GM19324 (cell line): ENCODE results near the gene PAXX.
"Not testable (repeated sequence)": the region's sequence is repeated elsewhere in the genome, so short reads cannot be mapped to it uniquely, and the experiment has no call there.

Experiments used
- ATAC-seq: cut with Tn5 transposase; IDR thresholded peaks from one replicate; pipeline ENCODE4 v1.9.1; 2021; ENCODE audit warnings: mild to moderate bottlenecking, moderate library complexity; ENCODE audit not compliant: unreplicated experiment, low FRiP score

PAXX gene

DNA sequence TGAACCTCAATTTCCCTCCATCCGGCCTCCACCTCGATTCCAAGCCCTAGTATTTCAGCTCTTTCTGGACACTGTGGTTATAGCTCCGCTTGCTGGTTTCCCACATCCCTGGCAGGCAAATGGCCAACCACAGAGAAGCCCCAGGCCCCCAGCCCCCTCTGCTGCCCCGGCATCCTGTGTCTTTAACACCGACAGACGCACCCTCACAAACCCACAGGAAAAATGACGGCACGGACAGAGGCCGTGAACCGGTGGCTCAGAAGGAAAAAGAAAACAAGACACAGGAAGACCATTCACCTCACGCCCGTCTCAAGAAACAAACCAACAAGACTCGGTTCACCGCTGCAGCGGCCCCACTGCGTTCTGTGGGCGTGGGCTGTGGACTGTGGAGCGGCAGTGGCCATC, 5.6 kb downstream of the PAXX start:
- no peak for ATAC-seq

- peak; percentile 51 for ATAC-seq
Measured at GRCh38 chr9:137000177-137000930, 8.1 kb downstream of the PAXX start.

DNA sequence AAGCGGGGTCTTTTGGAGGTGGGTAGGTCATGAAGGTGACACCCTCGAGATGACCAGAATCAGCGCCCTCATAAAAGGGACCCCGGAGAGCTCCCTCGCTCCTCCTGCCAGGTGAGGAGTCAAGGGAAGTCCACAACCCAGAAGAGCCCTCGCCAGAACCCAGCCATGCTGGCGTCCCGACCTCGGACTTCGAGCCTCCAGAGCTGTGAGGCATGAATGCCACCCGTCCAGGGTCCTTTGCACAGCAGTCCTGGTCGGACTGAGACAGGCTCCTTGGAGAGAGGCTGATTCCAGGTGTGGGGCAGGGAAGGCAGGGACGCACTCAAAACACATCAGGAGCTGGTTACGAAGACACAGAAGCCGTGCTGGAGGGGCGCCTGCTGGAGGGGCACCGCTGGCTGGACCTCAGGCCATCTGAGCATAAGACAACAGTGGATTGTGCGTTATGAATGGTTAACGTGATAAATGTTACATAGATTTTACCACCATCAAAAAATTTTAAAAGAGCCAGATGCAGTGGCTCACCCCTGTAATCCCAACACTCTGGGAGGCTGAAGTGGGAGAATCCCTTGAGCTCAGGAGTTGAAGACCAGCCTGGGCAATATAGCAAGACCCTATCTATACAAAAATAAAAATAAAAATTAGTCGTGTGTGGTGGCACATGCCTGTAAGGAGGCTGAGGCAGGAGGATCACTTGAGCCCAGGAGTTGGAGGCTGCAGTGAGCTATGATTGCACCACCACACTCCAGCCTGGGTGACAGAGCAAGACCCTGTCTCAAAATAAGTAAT, 9.8 kb downstream of the PAXX start:
- ATAC-seq = no peak

DNA sequence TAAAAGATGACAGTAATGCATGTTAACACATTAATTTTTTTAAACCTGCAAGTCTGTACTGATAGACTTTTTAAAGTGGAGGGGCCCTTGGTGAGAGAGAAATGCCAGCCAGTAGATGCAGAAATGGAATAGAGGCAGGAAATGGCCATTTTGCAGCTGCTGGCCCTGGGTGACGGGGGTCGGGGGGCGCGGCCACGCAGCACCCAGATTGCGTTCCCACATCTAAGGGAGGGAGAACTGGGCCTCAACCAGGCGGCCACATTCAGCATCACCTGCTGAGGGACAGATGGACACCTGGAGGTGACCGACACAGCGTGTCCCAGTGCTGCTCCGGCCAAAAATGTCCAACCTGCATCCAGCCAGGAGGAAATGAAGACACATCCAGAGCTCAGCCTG, 10.4 kb downstream of the PAXX start:
- ATAC-seq = no peak

- not testable (repeated sequence) for ATAC-seq
Measured at GRCh38 chr9:137004285-137004684, 12.1 kb downstream of the PAXX start.

- no peak for ATAC-seq
Measured at GRCh38 chr9:137006116-137007003, 14.1 kb downstream of the PAXX start.

- no peak for ATAC-seq
Measured at GRCh38 chr9:137007108-137007815, 15.0 kb downstream of the PAXX start.

GRCh38 chr9:137007816-137008270, 15.6 kb downstream of the PAXX start:
- no peak for ATAC-seq

- ATAC-seq = no peak
Measured at GRCh38 chr9:137008312-137008711, 16.1 kb downstream of the PAXX start.

- no peak for ATAC-seq
Measured at GRCh38 chr9:137009217-137009616, 17.0 kb downstream of the PAXX start.

- no peak for ATAC-seq
Measured at GRCh38 chr9:137009938-137010732, 17.9 kb downstream of the PAXX start.

GRCh38 chr9:137011156-137011555, 18.9 kb downstream of the PAXX start:
- ATAC-seq = no peak

DNA sequence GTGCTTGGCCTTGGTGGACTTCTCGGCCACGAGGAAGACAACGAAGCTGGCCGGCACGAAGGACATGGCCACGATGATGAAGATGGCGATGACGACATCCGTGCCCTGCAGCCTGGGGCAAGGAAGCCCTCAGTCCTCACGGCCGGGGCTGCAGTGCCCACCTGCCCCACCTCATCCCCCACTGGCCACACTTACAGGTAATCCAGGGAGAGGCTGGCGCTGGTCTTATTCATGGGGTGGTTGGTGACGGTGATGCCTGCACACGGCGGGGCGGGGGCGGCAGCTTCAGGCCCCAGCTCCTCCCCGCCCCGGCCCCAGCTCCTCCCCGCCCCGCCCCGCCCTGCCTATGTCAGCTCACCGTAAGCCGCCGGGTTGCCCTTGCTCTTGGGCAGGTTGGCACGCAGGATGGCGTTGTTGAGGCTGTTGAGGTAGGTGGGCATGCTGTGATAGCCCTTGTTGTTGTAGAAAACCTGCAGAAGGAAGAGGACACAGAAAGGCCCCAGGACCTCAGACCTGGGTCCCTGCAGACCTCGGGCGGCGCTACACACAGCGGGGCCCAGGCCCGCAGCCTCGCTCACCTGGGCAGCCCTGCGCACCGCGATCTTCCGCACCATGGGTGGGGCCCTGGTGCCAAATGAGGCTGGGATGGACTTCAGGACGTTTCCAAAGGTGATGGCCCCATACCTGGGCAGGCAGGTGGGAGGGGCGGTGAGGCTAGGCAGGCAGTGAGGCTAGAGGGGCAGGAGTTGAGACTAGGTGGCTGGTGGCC, 19.9 kb downstream of the PAXX start:
- ATAC-seq = no peak

GRCh38 chr9:137012694-137013570, 20.7 kb downstream of the PAXX start:
- no peak for ATAC-seq

GRCh38 chr9:137013571-137013940, 21.3 kb downstream of the PAXX start:
- no peak for ATAC-seq

GRCh38 chr9:137014166-137014565, 21.9 kb downstream of the PAXX start:
- ATAC-seq = no peak

DNA sequence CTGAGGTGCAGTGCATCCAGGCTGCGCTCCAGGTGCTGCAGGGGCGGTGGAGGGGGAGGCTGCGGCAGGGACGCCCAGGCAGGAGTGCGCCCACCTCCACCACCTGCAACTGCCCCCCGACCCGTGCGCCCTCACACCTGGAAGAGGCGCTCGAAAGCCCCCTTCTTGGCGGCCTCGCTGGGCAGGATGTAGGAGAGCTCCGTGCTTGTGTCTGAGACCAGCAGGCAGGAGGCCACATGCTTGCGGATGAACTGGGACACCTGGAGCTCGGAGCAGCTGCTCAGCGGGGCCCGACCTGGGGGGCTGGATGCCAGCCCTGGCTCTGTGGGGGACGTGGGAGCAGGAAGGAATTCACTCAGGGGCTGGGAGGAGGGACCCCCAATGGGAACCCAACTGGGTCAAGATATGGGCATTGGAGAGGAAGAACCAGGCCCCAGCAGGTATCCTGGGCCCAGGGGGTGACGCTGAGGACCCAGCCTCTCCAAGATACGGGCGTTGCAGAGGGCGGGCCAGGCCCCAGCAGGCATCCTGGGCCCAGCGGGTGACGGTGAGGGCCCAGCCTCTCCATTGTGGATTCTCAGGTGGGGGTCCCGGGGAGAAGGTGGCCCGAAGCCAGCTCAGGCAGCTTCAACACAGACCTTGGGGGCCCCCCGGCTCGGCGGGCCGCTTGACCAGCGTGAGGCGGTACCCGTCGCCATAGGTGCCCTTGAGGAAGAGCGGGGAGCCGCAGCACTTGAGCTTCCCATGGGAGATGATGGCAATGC, 22.7 kb downstream of the PAXX start:
- ATAC-seq = no peak
